DLD1 (cell line): Measurements from ENCODE around the gene AFAP1.

Source experiments
- in situ Hi-C: cut with HindIII; loops from 2 replicates; pipeline ENCODE4 v1.10.0; 2017; ENCODE audit warnings: low sequenced_read_pairs

The AFAP1 gene

DNA sequence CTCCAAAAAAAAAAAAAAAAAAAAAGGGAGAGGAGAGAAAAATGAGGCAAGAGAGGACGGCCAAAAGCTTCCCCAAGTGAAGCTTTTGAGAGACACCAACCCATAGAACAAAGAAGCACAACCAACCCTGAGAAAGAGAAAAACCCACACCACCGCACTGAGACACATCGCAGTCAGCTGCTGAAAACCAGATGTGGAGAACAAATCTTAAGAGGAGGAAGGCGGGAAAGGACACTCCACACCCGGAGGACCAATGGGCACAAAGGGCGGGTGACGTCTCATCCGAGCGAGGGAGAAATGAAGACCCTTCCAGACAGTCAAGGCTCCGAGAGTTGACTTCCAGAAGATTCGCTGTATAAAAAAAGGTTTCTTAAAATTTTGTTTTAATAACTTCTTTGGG, 112.1 kb downstream of the AFAP1 start:
- in situ Hi-C loops = no loop called here

DNA sequence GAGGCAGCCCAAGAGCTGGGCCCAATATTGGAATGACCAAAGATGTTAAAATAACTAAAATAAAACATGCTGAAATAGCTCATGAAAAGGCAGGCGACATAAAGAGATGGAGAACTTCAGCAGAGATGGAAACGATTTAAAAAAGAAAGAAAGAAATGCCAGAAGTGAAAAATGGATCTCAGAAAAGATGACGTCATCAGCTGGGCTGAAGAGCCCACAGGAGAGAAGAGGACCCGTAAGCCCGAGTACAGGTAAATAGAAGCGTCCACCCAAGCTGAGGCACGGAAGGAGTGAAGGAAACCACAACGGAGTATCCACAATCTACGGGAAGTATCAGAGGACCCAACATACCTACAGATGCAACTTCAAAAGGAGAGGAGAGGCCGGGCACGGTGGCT, 112.8 kb downstream of the AFAP1 start:
- in situ Hi-C loops = no loop called here

DNA sequence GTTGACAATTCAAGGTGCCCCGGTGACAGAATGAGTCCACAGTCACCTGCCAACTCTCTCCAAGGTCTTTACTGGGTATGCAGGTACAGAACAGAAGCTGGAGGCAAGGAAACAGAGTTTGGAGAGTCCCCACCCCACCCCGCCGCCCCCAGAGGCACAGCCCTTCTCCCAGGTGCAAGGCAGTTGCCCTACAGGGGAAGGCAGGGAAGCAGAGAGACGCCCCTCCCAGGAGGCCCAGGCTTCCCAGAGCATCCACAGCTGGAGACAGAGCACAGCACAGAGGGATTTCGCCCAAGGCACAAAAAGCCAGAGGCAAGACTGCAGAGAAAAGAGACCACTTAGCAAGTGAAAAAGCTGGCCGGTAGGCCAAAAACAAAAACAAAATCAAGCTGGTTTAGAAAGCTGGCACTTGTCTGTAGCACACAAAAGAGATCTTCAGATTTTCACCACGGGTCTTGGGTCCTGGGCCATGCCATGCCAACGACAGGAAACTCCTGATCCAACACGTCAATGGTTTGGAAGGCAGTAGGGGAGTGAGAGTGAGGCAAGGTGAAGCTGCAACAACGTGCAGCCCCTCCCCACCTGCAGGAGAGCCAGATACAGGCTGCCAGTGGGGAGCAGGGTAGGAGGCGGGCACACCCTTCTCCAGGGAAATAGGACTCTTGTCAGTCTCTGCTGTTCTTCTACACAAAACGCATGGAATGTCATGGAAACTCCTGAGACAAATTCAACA, 113.3 kb downstream of the AFAP1 start:
- in situ Hi-C loops = no loop called here

DNA sequence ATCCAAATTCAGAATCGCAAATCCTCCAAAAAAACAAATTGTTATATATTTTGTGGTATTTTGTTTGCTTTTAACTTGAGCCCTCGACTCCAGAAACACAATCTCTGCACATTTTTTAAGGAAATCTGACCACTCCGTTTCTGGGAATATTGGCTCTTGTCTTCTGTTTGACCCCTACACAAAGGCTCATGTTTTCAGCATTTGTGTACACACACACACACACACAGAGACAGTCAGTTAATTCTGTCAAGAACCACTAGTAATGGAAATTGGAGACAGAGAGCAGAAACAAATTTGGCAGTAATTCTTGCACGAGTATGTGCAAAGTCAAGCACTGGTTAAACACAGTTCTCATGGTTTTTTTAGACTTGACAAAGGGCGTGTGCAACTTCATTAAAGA, 115.4 kb downstream of the AFAP1 start:
- in situ Hi-C loops = no loop called here

DNA sequence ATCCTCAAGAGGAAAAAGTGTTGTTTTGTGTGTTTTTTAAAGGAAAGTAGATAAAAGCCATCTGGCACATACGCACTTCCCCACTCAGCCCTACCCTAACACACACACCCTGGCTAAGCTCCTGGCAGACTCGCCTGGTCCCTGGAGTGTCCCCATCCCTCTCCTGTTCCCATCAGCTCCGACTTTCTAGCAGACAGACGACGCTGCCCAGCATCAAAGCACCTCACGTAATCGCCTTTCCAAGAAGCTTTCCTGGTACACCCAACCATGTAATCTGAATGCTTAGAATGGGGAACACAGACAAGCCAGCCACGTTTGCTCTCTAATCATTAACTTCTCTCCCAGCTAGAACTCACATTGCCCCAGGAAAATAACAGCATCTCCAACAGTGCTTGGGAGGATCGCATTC, 116.2 kb downstream of the AFAP1 start:
- in situ Hi-C loops = no loop called here

DNA sequence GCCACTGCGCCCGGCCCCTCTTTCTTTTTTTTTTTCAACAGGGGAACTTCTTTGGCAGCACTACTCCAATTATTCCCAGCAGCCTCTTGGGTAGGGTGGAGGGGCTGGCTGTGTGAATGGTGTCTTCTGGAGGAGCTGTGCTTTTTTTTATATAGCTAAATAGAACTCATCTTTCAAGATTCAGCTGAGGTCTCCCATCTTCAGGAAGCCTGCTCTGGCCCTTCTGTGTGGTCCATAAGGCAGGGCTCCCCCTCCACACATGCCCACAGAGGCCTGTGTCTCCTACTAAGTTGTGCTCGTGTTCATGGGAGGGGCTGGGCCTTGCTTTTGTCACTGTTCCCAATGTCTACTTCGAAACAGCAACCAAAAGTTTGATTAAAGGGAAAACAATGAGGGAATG, 116.8 kb downstream of the AFAP1 start:
- in situ Hi-C loops = no loop called here

DNA sequence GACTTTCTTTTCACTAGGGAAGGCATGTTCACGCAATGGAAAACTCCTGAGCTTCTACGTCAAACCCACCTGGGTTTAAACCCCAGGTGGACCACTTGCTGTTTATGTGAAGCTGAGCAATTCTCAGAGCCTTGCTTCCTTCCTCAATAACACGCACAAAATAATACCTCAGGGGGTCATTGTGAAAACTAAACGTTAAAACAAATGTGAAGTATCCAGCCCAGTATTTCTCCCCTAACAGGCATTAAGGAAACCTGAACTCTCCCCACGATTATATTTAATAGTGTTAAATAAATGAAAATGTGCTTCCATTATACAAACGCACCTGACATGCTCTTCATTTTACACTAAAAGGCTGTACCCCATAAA, 117.5 kb downstream of the AFAP1 start:
- in situ Hi-C loops = no loop called here

DNA sequence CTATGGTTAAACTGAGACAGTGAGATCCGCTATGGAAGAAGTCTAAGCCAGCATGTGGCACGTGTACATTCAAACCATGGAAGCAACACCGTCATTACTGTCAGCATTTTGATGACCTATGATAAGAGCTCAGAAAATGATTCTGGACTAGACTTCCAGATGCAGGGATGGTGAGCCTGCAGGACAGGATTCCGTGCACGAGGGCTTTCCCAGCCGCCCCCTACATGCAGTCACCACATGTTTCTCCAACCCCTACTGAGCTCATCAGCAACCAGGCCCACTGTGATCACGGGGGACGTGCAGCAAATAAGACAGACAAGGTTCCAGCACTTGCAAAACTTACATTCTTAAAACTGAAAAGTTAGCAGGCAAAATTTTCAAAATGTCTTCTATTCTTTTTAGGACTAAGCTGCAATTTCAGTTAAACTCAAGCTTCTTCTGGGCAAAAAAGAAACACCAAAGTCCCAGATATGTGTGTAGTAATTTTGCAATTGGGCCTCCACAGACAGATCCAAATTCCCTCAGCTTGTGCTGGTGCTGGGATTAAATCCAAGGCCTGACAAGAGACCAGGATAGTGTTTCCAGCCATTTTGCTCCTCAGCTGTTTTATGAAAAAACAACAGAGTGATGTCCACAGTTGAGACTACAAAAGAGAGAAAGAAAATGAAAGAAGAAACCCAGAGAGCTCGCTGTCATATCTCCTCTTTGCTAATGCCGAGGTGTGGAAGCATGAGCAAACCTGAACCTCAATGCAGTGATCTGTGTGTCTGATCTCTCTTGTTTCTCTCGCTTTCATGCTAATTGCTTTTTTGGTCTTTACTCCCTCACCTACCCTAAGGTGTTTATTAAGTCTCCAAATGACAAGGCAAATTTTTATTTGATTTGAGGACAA, 118.2 kb downstream of the AFAP1 start:
- in situ Hi-C loops = no loop called here

DNA sequence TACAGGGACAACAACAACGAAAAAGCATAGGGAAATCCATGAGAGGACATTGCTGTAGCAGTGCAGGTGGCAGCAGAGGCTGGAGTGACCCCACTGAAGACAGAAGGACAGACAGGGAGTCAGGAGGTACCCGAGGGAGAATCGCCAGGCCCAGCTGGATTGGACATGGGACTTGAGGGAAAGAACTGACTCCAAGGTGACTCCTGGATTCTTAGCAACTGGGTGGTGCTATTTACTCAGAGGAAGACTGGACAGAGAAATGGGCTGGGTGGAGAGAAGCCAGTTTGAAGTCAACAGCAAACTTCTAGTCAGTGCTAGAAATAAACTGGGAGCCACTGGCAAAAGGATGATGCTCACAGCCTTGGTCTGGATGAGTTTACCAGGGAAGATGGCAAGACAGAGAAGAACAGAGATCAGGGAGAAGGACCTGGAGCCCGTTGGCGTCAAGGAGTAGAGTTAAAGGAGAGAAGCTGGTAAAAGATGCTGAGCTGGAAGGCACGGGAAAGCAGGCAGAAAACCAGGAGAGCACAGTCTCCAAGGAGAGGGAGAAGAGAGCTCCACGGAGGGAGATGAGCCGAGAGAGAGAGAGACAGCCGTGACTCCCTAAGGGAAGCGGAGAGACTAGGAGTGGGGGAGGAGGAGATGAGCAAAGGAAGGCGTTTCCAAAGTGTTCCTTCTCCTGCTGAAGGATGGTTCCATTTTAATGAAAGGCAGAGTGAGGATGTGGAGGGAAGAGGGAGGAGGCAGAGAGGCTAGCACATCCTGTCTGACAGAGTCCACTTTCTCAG, 119.4 kb downstream of the AFAP1 start:
- in situ Hi-C loops = no loop called here

DNA sequence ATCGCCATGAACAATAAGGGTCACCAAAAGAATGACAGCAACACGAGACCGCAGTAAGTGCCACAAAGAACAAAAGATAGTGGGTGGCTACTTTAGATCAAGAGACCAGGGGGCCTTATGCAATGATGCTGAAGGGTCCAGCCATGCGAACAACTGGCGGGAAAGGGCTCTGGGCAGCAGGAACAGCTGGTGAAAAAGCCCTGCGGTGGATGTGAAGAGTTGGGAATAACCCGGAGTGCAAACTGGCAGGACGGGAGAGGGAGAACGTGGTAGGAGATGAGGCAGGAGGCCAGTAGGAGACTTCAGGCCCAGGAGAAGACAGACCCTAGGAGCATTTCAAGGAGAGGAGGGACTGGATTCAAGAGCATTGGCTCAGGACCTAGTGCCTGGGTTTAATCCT, 120.2 kb downstream of the AFAP1 start:
- in situ Hi-C loops = no loop called here

DNA sequence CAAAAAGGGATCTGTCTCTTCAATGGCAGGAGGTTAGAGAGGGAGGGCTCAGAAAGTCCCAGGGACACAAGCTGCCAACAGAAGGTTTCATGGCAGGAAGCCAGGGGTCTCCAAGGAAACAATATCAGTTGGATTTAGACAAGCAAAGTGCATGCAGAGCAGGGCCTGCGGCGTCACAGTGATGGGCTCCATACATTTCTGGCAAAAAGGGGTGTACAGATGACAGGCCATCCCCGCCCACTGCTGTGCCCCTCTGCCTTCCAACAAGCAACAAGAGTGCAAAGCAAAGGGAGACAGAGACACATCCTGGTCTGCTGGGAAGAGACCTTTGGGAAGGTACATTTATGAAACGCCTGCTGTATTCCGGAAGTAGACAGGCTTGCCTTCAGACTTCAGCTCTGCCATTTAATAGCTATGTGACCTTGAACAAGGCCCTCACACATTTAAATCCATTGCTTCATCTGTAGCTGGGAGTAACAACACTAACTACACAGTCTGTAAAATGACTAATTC, 121.2 kb downstream of the AFAP1 start:
- in situ Hi-C loops = no loop called here

DNA sequence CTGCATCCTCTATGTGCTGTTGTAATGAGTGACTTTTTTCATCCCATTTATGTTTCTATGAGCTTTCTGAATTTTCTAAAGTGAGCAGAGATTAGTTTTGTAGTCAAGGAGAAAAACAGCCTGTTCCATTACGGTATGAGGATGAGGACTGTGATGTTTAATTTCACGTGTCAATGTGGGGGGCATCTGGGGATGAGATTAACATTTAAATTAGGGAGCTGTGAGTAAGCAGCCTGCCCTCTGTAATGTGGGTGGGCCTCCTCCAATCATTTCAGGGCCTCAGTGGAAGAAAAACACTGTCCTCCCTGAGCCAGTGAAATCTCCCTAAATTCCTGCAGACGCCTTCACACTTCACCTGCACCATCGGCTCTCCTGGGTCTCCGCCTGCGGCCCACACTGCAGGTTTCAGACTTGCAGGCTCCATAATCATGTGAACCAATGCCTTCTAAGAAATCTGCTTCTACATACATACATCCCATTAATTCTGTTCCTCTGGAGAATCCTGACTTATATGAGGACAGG, 121.7 kb downstream of the AFAP1 start:
- in situ Hi-C loops = no loop called here

DNA sequence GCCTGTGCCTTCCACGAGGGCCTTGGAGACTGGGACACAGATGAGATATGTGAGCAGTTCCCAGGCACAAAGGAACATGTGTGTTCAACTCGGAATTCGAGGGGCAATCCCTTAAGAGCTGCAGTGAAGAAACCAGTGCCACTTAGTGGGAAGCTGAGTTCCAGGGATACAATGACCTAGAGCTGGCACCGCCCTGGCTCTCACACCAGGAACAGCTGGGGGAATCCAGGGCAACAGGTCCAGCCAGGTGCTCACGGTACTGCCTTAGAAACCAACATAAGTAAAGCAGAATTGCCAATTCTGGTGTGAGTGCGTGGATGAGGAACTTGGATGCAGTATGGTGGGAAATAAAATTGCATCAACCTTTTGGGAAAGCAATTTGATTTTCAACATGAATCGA, 122.9 kb downstream of the AFAP1 start:
- in situ Hi-C loops = no loop called here

DNA sequence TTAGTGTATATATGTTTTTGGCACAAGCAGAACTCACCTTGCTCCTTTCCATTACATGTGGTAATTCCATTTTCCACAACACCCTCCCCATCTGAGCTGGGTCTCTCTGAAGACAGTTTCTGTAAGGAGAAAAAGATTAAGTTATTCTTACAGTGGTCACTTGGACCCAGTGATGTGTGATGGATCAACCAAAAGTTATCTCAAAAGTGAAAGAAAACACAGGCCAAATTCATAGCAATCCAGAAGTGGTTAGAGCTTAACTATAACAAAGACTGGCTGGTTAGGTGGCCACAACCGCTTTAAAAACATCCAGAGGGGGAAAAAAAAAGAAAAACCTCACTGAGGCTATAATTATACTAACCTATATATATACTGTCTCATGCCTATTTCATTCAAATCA, 123.7 kb downstream of the AFAP1 start:
- in situ Hi-C loops = no loop called here

DNA sequence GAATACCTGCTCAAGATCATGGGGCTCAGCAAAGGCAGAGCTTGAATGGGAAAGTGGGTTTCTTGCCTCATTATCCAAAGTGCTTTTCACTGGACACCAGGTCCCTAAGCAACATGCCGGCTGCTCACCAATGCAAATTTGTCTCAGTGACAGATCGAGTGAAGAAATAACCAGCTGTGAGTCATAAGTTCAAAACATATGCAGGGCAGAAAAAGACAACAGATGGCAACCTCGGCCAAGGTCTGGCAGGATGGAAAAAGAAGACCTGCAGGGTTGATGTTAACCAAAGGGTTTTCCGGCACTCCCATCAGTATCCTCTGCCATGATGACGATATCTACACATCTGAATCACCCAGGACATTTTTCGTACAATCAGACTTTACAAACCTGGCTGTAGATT, 124.1 kb downstream of the AFAP1 start:
- in situ Hi-C loops = no loop called here

DNA sequence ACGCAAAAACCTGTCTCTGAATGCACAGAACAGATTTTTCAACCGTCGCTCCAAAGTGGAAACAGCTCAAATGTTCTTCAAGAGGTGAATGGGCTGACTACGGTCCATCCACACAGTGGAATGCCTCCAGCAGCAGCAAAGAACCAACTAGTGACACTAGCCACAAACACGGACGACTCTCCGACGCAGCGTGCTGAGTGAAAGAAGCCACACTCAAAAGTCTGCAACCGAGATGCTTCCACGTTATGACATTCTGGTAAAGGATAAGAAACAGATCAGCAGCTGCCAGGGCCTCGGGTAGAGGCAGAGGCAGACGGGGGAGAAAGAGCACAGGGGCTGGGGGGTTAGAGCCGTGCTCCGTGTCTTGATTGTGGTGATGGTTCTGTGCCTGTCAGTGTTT, 125.2 kb downstream of the AFAP1 start:
- in situ Hi-C loops = no loop called here

DNA sequence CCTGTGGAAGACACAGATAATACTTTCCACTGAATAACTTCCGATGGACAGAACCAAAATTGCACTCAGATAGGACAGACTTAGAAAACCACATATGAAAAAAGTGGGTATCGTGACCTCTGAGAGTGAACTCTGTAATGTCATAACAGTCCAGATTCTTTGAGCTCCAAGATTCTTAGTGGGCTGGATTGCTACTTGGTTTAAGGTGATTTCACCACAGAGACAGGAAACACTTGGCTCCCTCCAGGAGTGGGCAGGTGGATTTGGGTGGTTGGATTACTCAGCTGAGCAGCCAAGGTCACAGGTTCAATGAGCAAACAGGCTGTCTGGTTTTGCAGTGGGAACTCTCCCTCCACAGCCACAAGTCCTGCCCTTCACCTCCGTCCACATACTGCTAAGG, 126.0 kb downstream of the AFAP1 start:
- in situ Hi-C loops = no loop called here

DNA sequence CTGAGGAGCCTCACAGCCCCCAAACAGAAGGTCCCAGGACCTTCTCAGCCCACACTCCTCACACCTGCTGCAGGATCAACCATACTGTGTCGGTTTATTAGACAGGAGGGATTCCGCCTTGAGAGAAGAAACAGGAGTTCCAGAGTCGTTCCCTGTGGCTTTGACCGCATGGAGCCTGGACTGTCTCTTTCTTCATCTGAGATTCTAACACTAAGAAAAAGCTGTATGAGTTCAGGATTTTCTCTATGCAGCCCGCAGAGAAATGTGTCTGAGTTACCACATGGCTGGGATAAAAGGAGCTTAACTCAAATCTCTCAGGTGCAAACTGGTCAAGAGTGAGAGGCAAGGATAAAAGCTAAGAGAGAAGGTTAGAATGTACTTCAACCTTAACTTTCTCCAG, 126.7 kb downstream of the AFAP1 start:
- in situ Hi-C loops = no loop called here

DNA sequence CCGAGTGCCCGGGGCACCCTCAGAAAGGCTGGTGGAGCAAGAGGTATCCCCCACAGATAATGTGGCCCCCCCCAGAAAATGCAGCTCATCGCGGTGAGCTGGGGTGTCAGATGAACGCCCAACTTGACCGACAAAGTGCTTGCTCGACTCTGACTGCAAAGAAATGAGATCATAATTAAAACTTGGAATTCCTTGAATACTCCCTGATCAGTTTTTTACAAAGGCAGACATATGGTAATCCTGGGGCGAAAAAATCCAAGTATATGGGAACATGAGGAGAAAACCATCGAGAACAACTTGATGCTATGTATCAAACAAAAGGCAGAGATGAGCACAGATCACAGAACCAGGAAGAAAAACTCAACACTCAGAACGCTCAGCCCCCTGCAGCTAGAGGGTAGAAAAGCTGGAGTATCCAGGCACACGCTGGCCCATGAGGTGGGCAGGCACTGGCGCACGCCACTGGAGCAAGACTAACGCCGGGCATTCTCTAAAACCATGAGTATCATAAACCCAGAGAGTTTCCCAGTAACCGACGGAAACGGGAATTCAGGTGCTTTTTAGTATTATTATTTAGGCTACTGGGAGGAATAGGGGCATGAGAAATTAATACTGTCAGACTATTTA, 127.3 kb downstream of the AFAP1 start:
- in situ Hi-C loops = no loop called here

DNA sequence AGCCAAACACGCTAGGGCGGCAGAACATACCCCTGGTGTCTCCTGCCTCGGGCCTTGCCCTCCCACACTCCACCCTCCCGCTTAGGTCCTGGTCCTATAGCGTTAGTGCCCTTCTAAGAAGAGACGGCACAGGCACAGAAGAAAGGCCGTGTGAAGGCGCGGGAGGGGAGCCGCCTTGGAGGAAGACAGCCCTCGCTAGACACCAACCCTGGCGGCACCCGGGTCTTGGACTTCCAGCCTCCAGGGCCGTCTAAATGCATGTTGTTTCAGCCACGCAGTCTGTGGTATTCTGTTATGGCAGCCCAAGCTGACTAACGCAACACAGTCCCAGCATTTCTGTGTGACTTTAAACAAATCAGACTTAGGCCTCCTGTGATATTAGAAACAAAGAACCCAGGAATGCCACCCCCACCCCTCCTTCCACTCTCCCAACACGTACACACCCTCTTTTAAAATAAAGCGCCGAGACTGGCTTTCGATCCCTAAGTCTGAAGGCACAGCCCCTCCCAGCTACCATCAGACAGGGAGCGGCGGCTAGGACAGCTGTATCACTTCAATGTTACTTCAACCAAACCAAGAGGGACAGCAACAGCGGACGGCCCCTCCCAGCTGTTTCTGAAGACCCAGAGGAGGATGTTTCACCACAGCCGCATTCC, 128.0 kb downstream of the AFAP1 start:
- in situ Hi-C loops = no loop called here
